Tibial nerve (tissue), 3 donors: ENCODE measurements around the gene RGR.
A peak's percentile ranks its signal among the peaks of the same experiment; 100 is the strongest.

Experiments used
- CTCF ChIP-seq, 5 experiments: fragments of 200-600 bp in 3 of 5; fragments of 450-650 bp in 2 of 5; sonication (generic) in 3 of 5; IDR thresholded peaks; one replicate each; pipeline ENCODE4 v1.5.1; 2016 to 2019; ENCODE audit warnings: antibody characterized with exemption in 5 of 5, mild to moderate bottlenecking in 3 of 5, moderate library complexity in 2 of 5
- POLR2A ChIP-seq, 2 donors: fragments of 450-650 bp; IDR thresholded peaks; one replicate each; pipeline ENCODE4 v1.6.1; 2017; ENCODE audit warnings: antibody characterized with exemption in 2 of 2, mild to moderate bottlenecking in 2 of 2, moderate library complexity in 2 of 2

GRCh38 chr10:84267503-84268126 lies 22.8 kb downstream of the RGR start:
- TF ChIP-seq CTCF (IDR thresholded peaks at IDR 0.05) (peak in 4 of 5 experiments; percentile 15 to 46 (median 29)), POLR2A (IDR thresholded peaks at IDR 0.05) (no peak)
